Endothelial cell (in vitro differentiated cells): ENCODE data around the gene NTM. TPM values are rescaled to one million over a fixed set of nuclear protein-coding genes. Genes with fewer than 3 reads are reported as not detected.

Source experiments
- DNase-seq: peaks from one replicate; pipeline ENCODE4 v3.0.0; 2021; ENCODE audit warnings: low spot score
- H3K27ac Mint-ChIP-seq: one replicate; pipeline ENCODE4 v1.8.0; 2021; ENCODE audit warnings: mixed read lengths, inconsistent platforms; ENCODE audit not compliant: unreplicated experiment
- H3K27me3 Mint-ChIP-seq: one replicate; pipeline ENCODE4 v1.8.0; 2021; ENCODE audit warnings: mild to moderate bottlenecking, moderate library complexity, mixed read lengths, inconsistent platforms; ENCODE audit not compliant: unreplicated experiment
- H3K36me3 Mint-ChIP-seq: one replicate; pipeline ENCODE4 v1.8.0; 2021; ENCODE audit warnings: mild to moderate bottlenecking, low read depth, mixed read lengths, inconsistent platforms; ENCODE audit not compliant: unreplicated experiment
- H3K4me1 Mint-ChIP-seq: one replicate; pipeline ENCODE4 v1.8.0; 2021; ENCODE audit warnings: mild to moderate bottlenecking, mixed read lengths, inconsistent platforms; ENCODE audit not compliant: unreplicated experiment
- H3K4me3 Mint-ChIP-seq: one replicate; pipeline ENCODE4 v1.8.0; 2021; ENCODE audit warnings: mild to moderate bottlenecking, mixed read lengths, inconsistent platforms; ENCODE audit not compliant: unreplicated experiment
- H3K9me3 Mint-ChIP-seq: one replicate; pipeline ENCODE4 v1.8.0; 2021; ENCODE audit warnings: mixed read lengths, inconsistent platforms; ENCODE audit not compliant: unreplicated experiment
- CTCF ChIP-seq: fragments of 200-600 bp; sonication (generic); IDR thresholded peaks from one replicate; pipeline ENCODE4 v1.5.0; 2021; ENCODE audit warnings: antibody characterized with exemption; ENCODE audit not compliant: unreplicated experiment
- total RNA-seq: library from RNA; stranded (reverse); fragmentation: NEBNext Ultra II Directional; extraction: Animal tissue kit (Norgen Biotek cat#: 25700); gene quantifications from one replicate; pipeline ENCODE4 v1.2.1, GENCODE V29; 2021; ENCODE audit not compliant: unreplicated experiment

The NTM gene
- total RNA-seq, 1 donor from 2014 or later: 3.6 TPM

- H3K4me1 Mint-ChIP-seq: peaks cover 39% of the 10 kb centered on the region
- no peaks in the 10 kb centered on the region for H3K36me3 Mint-ChIP-seq
- H3K27me3 Mint-ChIP-seq: no peaks in the 10 kb centered on the region
- DNase-seq: no peak
- no peak for TF ChIP-seq CTCF
- H3K9me3 Mint-ChIP-seq: no peaks in the 10 kb centered on the region
- no peak overlapping the region for H3K27ac Mint-ChIP-seq
- H3K4me3 Mint-ChIP-seq: no peak overlapping the region
Observed at GRCh38 chr11:132347156-132348090, 977.0 kb downstream of the NTM start.

DNA sequence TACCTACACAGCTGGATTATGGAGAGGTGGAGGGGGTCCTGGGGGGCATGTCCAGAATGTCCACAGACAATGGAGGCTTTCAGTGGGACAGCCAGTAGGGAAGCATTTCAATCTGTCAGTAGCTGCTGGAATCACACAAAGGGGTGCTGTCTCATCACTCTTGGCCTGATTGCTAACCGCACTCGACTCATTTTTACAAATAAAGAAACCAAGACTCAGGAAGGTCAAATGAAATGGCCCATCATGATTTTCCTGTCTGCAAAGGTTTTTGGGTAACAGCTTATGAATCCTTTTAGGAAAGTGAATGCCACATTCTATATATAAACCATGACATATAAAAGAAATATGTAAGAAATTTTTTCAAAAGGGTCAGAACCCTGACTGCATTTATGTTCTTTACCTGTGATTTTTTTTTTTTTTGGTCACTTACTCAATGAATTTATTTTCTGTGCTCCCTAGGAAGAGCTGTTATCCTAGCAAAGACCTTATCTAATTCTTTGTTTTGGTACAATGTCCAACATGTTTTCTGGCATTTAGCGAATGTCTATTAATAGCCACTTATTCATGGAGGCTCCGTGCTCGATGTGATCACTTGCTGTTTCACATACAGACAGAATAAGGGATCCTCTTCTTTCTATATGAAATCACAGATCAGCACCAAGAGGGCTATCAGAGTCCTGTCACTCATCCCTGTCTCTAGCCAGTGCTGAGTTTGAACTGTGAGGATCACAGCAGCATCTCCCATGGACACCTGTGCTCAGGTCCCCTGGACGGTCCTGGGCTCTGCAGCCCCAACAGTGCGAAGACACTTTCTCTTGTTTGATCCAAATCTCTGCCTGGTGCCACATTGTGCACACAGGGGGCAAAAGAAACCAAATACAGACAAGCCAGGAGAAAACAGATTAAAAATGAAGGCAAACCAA lies 979.7 kb downstream of the NTM start:
- Mint-ChIP-seq H3K9me3 (no peaks in the 10 kb centered on the region), H3K4me1 (peaks cover 28% of the 10 kb centered on the region), H3K27ac (no peak overlapping the region), H3K36me3 (no peaks in the 10 kb centered on the region), H3K4me3 (no peak overlapping the region), H3K27me3 (no peaks in the 10 kb centered on the region)
- DNase-seq: no peak
- TF ChIP-seq CTCF: no peak

- H3K9me3 Mint-ChIP-seq: no peaks in the 10 kb centered on the region
- H3K4me1 Mint-ChIP-seq: peaks cover 24% of the 10 kb centered on the region
- DNase-seq: no peak
- no peaks in the 10 kb centered on the region for H3K36me3 Mint-ChIP-seq
- no peak overlapping the region for H3K4me3 Mint-ChIP-seq
- H3K27ac Mint-ChIP-seq: no peak overlapping the region
- TF ChIP-seq CTCF: no peak
- no peaks in the 10 kb centered on the region for H3K27me3 Mint-ChIP-seq
Observed at GRCh38 chr11:132351050-132351449, 980.6 kb downstream of the NTM start.

- H3K27ac Mint-ChIP-seq: no peak overlapping the region
- peaks cover 11% of the 10 kb centered on the region for H3K4me1 Mint-ChIP-seq
- H3K36me3 Mint-ChIP-seq: no peaks in the 10 kb centered on the region
- no peak for DNase-seq
- no peak overlapping the region for H3K4me3 Mint-ChIP-seq
- TF ChIP-seq CTCF: no peak
- H3K9me3 Mint-ChIP-seq: no peaks in the 10 kb centered on the region
- no peaks in the 10 kb centered on the region for H3K27me3 Mint-ChIP-seq
Observed at GRCh38 chr11:132352497-132352896, 982.1 kb downstream of the NTM start.
